Smooth muscle cell of the umbilical artery (primary cell): ENCODE measurements around the gene ATF7IP2. TPM values are rescaled to one million over a fixed set of nuclear protein-coding genes. Genes with fewer than 3 reads are reported as not detected.

Experiments used
- total RNA-seq: library from RNA; depleted of rRNA; stranded (reverse); fragments of >200 nt; gene quantifications from 2 replicates; pipeline ENCODE4 v1.2.3, GENCODE V29; 2014

ATF7IP2 gene
- 2.0 and 4.8 TPM in 2 replicates for total RNA-seq

GRCh38 chr16:10385725-10386516 lies at the start of gene ATF7IP2:
Gene ATF7IP2, plus strand, starts transcription at chr16:10386061. Its CDS starts 44,560 bp downstream, at chr16:10430621.

Other genes with a start within 250 kb of the ATF7IP2 start
- gene GRIN2A, start 203.6 kb upstream of the ATF7IP2 start, total RNA-seq, result not detected in 2 replicates
- gene EMP2, start 194.5 kb downstream of the ATF7IP2 start, total RNA-seq, result 2.7 and 6.3 TPM in 2 replicates